AG09319 (cell line): ENCODE results near the gene ZNF474.

ENCODE experiments used
- DNase-seq: peaks from one replicate; pipeline ENCODE4 v3.0.0-alpha.2; 2010; ENCODE audit warnings: low read depth; ENCODE audit errors: extremely low read depth
- TF ChIP-seq, protein P1 (sequence below): IDR thresholded peaks from 2 replicates; pipeline ENCODE4 v1.5.1; 2011; ENCODE audit warnings: low read depth, mild to moderate bottlenecking, inconsistent platforms, low read length, moderate library complexity

Gene ZNF474

DNA sequence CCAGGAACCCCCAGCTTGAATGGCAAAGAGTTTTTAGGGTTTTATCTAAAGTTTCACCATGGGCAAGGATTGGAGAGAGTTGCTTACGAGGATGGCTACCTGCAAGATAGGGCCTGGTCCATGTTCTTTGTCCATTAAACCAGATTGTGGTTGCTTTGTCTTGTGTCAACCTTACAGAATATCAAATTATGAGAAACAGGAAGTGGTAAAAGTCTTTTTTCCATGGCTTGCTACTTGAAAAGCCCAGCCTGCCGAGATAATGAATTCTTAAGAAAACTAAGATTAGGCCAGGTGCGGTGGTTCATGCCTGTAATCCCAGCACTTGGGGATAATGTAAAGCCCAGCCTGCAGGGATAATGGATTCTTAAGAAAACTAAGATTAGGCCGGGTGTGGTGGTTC lies 24.4 kb downstream of the ZNF474 start:
- TF ChIP-seq, protein P1, sequence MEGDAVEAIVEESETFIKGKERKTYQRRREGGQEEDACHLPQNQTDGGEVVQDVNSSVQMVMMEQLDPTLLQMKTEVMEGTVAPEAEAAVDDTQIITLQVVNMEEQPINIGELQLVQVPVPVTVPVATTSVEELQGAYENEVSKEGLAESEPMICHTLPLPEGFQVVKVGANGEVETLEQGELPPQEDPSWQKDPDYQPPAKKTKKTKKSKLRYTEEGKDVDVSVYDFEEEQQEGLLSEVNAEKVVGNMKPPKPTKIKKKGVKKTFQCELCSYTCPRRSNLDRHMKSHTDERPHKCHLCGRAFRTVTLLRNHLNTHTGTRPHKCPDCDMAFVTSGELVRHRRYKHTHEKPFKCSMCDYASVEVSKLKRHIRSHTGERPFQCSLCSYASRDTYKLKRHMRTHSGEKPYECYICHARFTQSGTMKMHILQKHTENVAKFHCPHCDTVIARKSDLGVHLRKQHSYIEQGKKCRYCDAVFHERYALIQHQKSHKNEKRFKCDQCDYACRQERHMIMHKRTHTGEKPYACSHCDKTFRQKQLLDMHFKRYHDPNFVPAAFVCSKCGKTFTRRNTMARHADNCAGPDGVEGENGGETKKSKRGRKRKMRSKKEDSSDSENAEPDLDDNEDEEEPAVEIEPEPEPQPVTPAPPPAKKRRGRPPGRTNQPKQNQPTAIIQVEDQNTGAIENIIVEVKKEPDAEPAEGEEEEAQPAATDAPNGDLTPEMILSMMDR = no peak

GRCh38 chr5:122154491-122154890 lies 25.1 kb downstream of the ZNF474 start:
- TF ChIP-seq, protein P1 = no peak
- DNase-seq = no peak

More for the DNA sequence above, 24.4 kb downstream of the ZNF474 start:
- no peak for DNase-seq

- TF ChIP-seq, protein P1 = no peak
- no peak for DNase-seq
Observed at GRCh38 chr5:122154910-122155309, 25.6 kb downstream of the ZNF474 start.

DNA sequence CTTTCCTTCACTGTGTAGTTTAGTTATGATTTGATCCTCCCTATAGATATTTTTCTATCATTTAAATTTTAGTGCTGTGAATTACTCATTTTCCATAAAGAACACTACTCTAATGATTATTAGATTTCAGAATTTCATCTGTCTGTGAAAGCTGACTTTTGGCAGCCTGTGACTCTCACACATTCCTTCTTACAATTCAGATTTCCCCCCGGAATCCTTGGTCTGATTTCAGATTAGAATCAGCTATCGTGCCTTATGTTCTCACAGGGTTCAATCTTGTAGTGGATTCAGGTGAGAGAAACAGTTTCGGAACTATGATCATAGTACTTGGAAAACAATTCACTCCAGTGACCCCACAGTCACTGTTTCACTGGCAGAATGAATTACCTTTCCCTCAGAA lies 26.2 kb downstream of the ZNF474 start:
- TF ChIP-seq, protein P1 = no peak
- DNase-seq = no peak

DNA sequence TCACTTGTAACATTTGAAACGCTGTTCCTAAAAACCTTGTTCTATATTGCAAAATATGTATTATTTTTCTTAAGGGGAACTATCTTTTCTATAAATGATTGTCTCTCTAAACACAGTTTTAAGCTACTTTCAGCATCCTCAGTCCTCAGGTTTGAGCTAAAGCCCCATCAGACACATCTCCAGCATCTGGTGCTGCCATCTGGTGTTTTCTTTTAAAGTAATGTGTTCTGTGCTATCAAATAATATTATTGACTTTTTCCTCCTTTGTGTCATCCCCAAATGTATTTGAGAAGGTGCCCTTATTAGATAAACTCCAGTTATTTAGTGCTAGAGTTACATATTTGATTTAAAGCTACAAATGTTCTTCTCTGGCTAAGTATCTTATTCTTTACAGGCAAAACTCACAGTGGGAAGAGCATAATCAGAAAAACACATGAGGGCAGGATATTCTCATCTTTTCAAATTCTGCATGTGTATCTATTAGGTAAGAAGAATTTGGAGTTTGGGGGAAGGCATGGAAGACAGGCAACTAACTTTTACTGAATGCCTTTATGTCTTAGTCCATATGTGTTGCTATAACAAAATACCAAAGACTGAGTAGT lies 27.5 kb downstream of the ZNF474 start:
- no peak for DNase-seq
- TF ChIP-seq, protein P1 = peak; percentile 52

GRCh38 chr5:122162100-122162638 lies 32.8 kb downstream of the ZNF474 start:
- no peak for DNase-seq
- TF ChIP-seq, protein P1 = no peak

- TF ChIP-seq, protein P1 = no peak
- DNase-seq = peak; percentile 73
Observed at GRCh38 chr5:122163121-122164069, 34.0 kb downstream of the ZNF474 start.
